ENCODE data around the gene ITGB6. TPM values are rescaled to one million over a fixed set of nuclear protein-coding genes. Genes with fewer than 3 reads are reported as not detected.

ITGB6 gene
- total and polyA plus RNA-seq, 2 of the 8 experiments (the other 6 are each of a cell fraction or from before 2014, with no cell fraction given): not detected

- Histone ChIP-seq H2BK12ac (ENCODE audit: low read depth, low read length) (no peak overlapping the region), H3K4me2 (ENCODE audit: insufficient read depth in 1 of 2, low read depth in 2 of 2, low read length in 2 of 2) (no peak overlapping the region), H4K5ac (ENCODE audit: insufficient read length, low read depth, low read length) (no peak overlapping the region), H3K27ac (ENCODE audit: low read depth, low read length) (no peak overlapping the region), H4K20me1 (replicated peaks in 1 of 2; ENCODE audit: control insufficient read depth in 1 of 2, insufficient read depth in 2 of 2, low read length in 2 of 2) (no peaks in the 10 kb centered on the region), H2BK120ac (replicated peaks; ENCODE audit: low read depth, low read length) (no peak overlapping the region), H3K9ac (replicated peaks in 1 of 4; ENCODE audit: extremely low read depth in 1 of 4, low read depth in 3 of 4, low read length in 3 of 4) (no peak overlapping the region), H3K79me1 (ENCODE audit: low read depth, low read length) (no peaks in the 10 kb centered on the region), H3K23me2 (ENCODE audit: low read depth, low read length) (no peaks in the 10 kb centered on the region), H3K4me1 (replicated peaks in 1 of 4; ENCODE audit: control insufficient read depth in 3 of 4, insufficient read depth in 4 of 4, low read length in 3 of 4) (no peaks in the 10 kb centered on the region), H3K36me3 (ENCODE audit: control insufficient read depth in 2 of 4, insufficient read depth in 4 of 4, low read length in 3 of 4) (no peaks in the 10 kb centered on the region), H4K91ac (replicated peaks; ENCODE audit: insufficient read length, low read length) (no peak overlapping the region), H3K4ac (replicated peaks; ENCODE audit: insufficient read length, low read depth, low read length) (no peak overlapping the region), H2AFZ (ENCODE audit: low read length) (no peak overlapping the region), H2BK15ac (ENCODE audit: low read length) (no peak overlapping the region), H3K23ac (ENCODE audit: insufficient read length) (no peak overlapping the region), H2AK5ac (ENCODE audit: low read depth, low read length) (no peak overlapping the region), H3K4me3 (ENCODE audit: extremely low read depth in 1 of 4, insufficient read depth in 2 of 4, low read depth in 3 of 4, low read length in 4 of 4) (no peak overlapping the region), H3K18ac (ENCODE audit: extremely low read depth, low read length) (no peak overlapping the region), H3K27me3 (replicated peaks in 1 of 4; ENCODE audit: control insufficient read depth in 3 of 4, extremely low read depth in 1 of 4, insufficient read depth in 3 of 4, low read length in 3 of 4) (no peaks in the 10 kb centered on the region), H3K79me2 (ENCODE audit: control insufficient read depth in 1 of 2, insufficient read depth in 2 of 2, low read length in 2 of 2) (no peaks in the 10 kb centered on the region), H3K9me3 (ENCODE audit: insufficient read depth in 2 of 2, low read depth in 1 of 2, low read length in 1 of 2) (peaks cover 2 to 17% of the 10 kb centered on the region in 2 experiments; a peak in 2 of 4 replicates), H2BK20ac (ENCODE audit: low read length) (no peak overlapping the region), H2BK5ac (ENCODE audit: low read depth, low read length) (no peak overlapping the region), H3K14ac (ENCODE audit: insufficient read length) (no peak overlapping the region), H4K8ac (ENCODE audit: extremely low read depth, insufficient read depth, low read length) (no peak overlapping the region), H3K56ac (replicated peaks; ENCODE audit: insufficient read length, low read depth, low read length) (no peak overlapping the region)
- FAIRE-seq (no peak), DNase-seq (ENCODE audit: low read depth in 1 of 2, low spot score in 2 of 2) (no peak)
- CTCF ChIA-PET (ENCODE audit: partially characterized antibody): interaction anchor here (0.8 to 2.8 kb wide), 5 partner anchors 10 to 34 kb away, joined by 3 to 15 read pairs (median 4); partner anchors contain the start of gene PLA2R1
- WGBS, 2 experiments (ENCODE audit: extremely low coverage in 1 of 2, insufficient coverage in 1 of 2, insufficient read length in 1 of 2, insufficient replicate concordance in 2 of 2, low coverage in 1 of 2, low lambda C conversion rate in 2 of 2, missing lambda C conversion rate in 1 of 2): 93% methylated on average over 2 of the region's 2 CpGs; no CpG with 5 or more reads in 1 of the 2 experiments
- POLR2A ChIA-PET (ENCODE audit: partially characterized antibody): no interaction called here
- TF ChIP-seq SIRT6 (IDR thresholded peaks at IDR 0.05; ENCODE audit: low read length): no peak
- TF ChIP-seq CREB1 (IDR thresholded peaks at IDR 0.05): no peak
- TF ChIP-seq SP4 (IDR thresholded peaks at IDR 0.05; ENCODE audit: low read length): no peak
- TF ChIP-seq TAF7 (optimal IDR thresholded peaks at IDR 0.05; ENCODE audit: borderline replicate concordance, low read depth, low read length): no peak
- no peak for TF ChIP-seq BRCA1 (IDR thresholded peaks at IDR 0.05; ENCODE audit: low read depth, low read length)
- no peak for TF ChIP-seq CHD2 (IDR thresholded peaks at IDR 0.05; ENCODE audit: low read length)
- TF ChIP-seq CEBPB (IDR thresholded peaks at IDR 0.05; ENCODE audit: low read depth, low read length): no peak
- TF ChIP-seq MAX (IDR thresholded peaks at IDR 0.05): no peak
- TF ChIP-seq PHF8 (conservative IDR thresholded peaks at IDR 0.05; ENCODE audit: low read depth, low read length): no peak
- no peak for TF ChIP-seq CBX5 (IDR thresholded peaks at IDR 0.05; ENCODE audit: low read depth, low read length)
- TF ChIP-seq, protein P1, sequence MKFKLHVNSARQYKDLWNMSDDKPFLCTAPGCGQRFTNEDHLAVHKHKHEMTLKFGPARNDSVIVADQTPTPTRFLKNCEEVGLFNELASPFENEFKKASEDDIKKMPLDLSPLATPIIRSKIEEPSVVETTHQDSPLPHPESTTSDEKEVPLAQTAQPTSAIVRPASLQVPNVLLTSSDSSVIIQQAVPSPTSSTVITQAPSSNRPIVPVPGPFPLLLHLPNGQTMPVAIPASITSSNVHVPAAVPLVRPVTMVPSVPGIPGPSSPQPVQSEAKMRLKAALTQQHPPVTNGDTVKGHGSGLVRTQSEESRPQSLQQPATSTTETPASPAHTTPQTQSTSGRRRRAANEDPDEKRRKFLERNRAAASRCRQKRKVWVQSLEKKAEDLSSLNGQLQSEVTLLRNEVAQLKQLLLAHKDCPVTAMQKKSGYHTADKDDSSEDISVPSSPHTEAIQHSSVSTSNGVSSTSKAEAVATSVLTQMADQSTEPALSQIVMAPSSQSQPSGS (IDR thresholded peaks at IDR 0.05; ENCODE audit: low read length): no peak
- no peak for TF ChIP-seq RAD21 (IDR thresholded peaks at IDR 0.05 in 1 of 2, conservative IDR thresholded peaks at IDR 0.05 in 1 of 2; ENCODE audit: low read depth in 2 of 2, low read length in 2 of 2)
- TF ChIP-seq KDM5A (IDR thresholded peaks at IDR 0.05; ENCODE audit: low read length): no peak
These were observed 123.8 kb downstream of the ITGB6 start for GRCh38 chr2:160076241-160076640.

Data from H1 (cell line).